ENCODE results near the gene BTBD16.

GRCh38 chr10:122368502-122369254, 97.6 kb downstream of the BTBD16 start:
- no peak for TF ChIP-seq POLR2AphosphoS5 (IDR thresholded peaks at IDR 0.05)
- TF ChIP-seq CTCF (IDR thresholded peaks at IDR 0.05): no peak
- no peak for TF ChIP-seq POLR2A (IDR thresholded peaks at IDR 0.05)

All from stomach (tissue), 4 donors.